Measurements from ENCODE around the gene HRAS. TPM values are rescaled to one million over a fixed set of nuclear protein-coding genes. Genes with fewer than 3 reads are reported as not detected.

HRAS gene
- total and polyA plus RNA-seq, 2 of the 13 experiments (the other 11 are each of a cell fraction or from before 2014, with no cell fraction given), result 32.9 to 50.0 TPM

DNA sequence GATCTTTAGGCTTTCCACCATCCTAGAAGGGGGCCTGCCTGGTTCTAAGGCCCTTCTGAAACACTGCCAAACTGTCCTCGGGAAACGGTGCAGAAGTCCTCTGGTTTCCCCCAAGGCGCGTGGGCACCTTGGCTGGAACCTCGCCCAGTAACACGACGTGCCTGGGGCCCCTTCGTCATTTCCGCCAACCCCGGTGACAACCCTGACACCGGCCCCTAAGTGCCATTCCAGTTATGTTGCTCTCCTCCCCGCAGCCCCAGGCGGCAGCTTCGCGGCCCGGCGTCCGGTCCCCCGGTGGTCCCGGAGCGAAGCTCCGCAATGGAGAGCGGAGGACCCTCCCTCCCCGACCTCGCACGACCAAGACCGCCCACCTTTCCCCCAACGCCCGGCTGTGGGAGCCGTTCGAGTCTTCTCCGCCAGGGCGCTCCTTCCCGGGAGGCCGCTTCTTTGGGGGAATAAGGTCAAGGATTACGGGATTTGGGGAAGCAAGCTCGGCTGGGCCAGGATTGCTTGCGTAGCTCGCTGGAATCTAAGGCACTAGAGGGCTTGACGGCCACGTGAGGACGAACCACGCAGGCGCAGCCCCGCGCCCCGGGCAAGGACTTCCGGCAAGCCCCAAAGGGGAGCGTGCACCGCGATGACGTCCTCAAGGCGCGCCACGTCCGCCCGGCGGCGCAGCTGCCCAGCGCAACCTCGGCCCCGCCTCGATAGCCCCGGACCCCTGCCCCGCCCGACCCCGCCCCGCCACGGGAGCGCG lies 29.0 kb downstream of the HRAS start (continued):
- TF ChIP-seq IRF2 (CRISPR knock-in tag; IDR thresholded peaks at IDR 0.05) (0 out of 2 replicates have a peak, but pooled peaks have one; percentile 32), DDIT3 (CRISPR knock-in tag; IDR thresholded peaks at IDR 0.05) (no peak), TMF1 (CRISPR knock-in tag; IDR thresholded peaks at IDR 0.05; ENCODE audit: low read depth) (no peak), RFX3 (CRISPR knock-in tag; IDR thresholded peaks at IDR 0.05) (no peak), MEIS1 (CRISPR knock-in tag; IDR thresholded peaks at IDR 0.05; ENCODE audit: borderline replicate concordance) (no peak; the same call in 1 of the 2 replicates), NFYB (CRISPR knock-in tag; IDR thresholded peaks at IDR 0.05) (peak; percentile 14; the same call in 1 of the 2 replicates), ZNF354B (CRISPR knock-in tag; IDR thresholded peaks at IDR 0.05) (peak; percentile 58; the same call in 1 of the 2 replicates), FOXP1 (IDR thresholded peaks at IDR 0.05) (no peak), FOXP1 (CRISPR knock-in tag; IDR thresholded peaks at IDR 0.05) (no peak), ZNF468 (CRISPR knock-in tag; IDR thresholded peaks at IDR 0.05) (0 out of 2 replicates have a peak, but pooled peaks have one; percentile 62), ZNF674 (CRISPR knock-in tag; IDR thresholded peaks at IDR 0.05; ENCODE audit: low read depth) (peak; percentile 75; the same call in 1 of the 2 replicates), HOXD1 (CRISPR knock-in tag; IDR thresholded peaks at IDR 0.05) (0 out of 2 replicates have a peak, but pooled peaks have one; percentile 22)
- TF ChIP-seq, protein P1, sequence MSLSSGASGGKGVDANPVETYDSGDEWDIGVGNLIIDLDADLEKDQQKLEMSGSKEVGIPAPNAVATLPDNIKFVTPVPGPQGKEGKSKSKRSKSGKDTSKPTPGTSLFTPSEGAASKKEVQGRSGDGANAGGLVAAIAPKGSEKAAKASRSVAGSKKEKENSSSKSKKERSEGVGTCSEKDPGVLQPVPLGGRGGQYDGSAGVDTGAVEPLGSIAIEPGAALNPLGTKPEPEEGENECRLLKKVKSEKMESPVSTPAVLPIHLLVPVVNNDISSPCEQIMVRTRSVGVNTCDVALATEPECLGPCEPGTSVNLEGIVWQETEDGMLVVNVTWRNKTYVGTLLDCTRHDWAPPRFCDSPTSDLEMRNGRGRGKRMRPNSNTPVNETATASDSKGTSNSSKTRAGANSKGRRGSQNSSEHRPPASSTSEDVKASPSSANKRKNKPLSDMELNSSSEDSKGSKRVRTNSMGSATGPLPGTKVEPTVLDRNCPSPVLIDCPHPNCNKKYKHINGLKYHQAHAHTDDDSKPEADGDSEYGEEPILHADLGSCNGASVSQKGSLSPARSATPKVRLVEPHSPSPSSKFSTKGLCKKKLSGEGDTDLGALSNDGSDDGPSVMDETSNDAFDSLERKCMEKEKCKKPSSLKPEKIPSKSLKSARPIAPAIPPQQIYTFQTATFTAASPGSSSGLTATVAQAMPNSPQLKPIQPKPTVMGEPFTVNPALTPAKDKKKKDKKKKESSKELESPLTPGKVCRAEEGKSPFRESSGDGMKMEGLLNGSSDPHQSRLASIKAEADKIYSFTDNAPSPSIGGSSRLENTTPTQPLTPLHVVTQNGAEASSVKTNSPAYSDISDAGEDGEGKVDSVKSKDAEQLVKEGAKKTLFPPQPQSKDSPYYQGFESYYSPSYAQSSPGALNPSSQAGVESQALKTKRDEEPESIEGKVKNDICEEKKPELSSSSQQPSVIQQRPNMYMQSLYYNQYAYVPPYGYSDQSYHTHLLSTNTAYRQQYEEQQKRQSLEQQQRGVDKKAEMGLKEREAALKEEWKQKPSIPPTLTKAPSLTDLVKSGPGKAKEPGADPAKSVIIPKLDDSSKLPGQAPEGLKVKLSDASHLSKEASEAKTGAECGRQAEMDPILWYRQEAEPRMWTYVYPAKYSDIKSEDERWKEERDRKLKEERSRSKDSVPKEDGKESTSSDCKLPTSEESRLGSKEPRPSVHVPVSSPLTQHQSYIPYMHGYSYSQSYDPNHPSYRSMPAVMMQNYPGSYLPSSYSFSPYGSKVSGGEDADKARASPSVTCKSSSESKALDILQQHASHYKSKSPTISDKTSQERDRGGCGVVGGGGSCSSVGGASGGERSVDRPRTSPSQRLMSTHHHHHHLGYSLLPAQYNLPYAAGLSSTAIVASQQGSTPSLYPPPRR (CRISPR knock-in tag; IDR thresholded peaks at IDR 0.05; ENCODE audit: borderline replicate concordance), result peak; percentile 52; the same call in 1 of the 2 replicates
- TF ChIP-seq, protein P2, sequence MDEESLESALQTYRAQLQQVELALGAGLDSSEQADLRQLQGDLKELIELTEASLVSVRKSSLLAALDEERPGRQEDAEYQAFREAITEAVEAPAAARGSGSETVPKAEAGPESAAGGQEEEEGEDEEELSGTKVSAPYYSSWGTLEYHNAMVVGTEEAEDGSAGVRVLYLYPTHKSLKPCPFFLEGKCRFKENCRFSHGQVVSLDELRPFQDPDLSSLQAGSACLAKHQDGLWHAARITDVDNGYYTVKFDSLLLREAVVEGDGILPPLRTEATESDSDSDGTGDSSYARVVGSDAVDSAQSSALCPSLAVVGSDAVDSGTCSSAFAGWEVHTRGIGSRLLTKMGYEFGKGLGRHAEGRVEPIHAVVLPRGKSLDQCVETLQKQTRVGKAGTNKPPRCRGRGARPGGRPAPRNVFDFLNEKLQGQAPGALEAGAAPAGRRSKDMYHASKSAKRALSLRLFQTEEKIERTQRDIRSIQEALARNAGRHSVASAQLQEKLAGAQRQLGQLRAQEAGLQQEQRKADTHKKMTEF (CRISPR knock-in tag; IDR thresholded peaks at IDR 0.05), result peak; percentile 73; the same call in 1 of the 2 replicates
